HepG2 (cell line): ENCODE data around the gene HNRNPL. TPM values are rescaled to one million over a fixed set of nuclear protein-coding genes. Genes with fewer than 3 reads are reported as not detected.

Source experiments
- ATF2 ChIP-seq: sonication (generic); formaldehyde crosslinking; IDR thresholded peaks from 2 replicates; pipeline ENCODE4 v1.4.0; 2020; ENCODE audit warnings: missing genetic modification reagents
- FOSL2 ChIP-seq: sonication (generic); formaldehyde crosslinking; IDR thresholded peaks from 2 replicates; pipeline ENCODE4 v1.4.0; 2020; ENCODE audit warnings: missing genetic modification reagents
- FOXK1 ChIP-seq: sonication (generic); formaldehyde crosslinking; IDR thresholded peaks from 2 replicates; pipeline ENCODE4 v1.4.0; 2020; ENCODE audit warnings: low read depth, missing genetic modification reagents, borderline replicate concordance
- JARID2 ChIP-seq: sonication (generic); formaldehyde crosslinking; IDR thresholded peaks from 2 replicates; pipeline ENCODE4 v1.8.1; 2023; ENCODE audit warnings: missing genetic modification reagents, inconsistent platforms; ENCODE audit not compliant: insufficient replicate concordance
- MATR3 ChIP-seq: sonication (generic); formaldehyde crosslinking; IDR thresholded peaks from 2 replicates; pipeline ENCODE4 v1.4.0; 2020; ENCODE audit warnings: missing genetic modification reagents
- MXI1 ChIP-seq: IDR thresholded peaks from 3 replicates; pipeline ENCODE4 v1.6.1; 2012; ENCODE audit warnings: low read depth, low read length, inconsistent platforms, borderline replicate concordance
- RFX5 ChIP-seq: IDR thresholded peaks from 2 replicates; pipeline ENCODE4 v1.6.1; 2011; ENCODE audit warnings: low read depth, low read length, improper control_type of control experiment
- SALL1 ChIP-seq: sonication (generic); formaldehyde crosslinking; IDR thresholded peaks from 2 replicates; pipeline ENCODE4 v1.8.0; 2022; ENCODE audit warnings: mild to moderate bottlenecking, missing genetic modification reagents
- SAP130 ChIP-seq: IDR thresholded peaks from 2 replicates; pipeline ENCODE4 v1.6.1; 2016; ENCODE audit warnings: low read depth
- SRSF9 ChIP-seq: fragments of 200-400 bp; formaldehyde crosslinking; IDR thresholded peaks from 2 replicates; pipeline ENCODE4 v1.6.1; 2018; ENCODE audit warnings: borderline replicate concordance, mild to moderate bottlenecking, low read depth, low read length; ENCODE audit not compliant: insufficient read depth, poor library complexity, severe bottlenecking
- TCF7L2 ChIP-seq: IDR thresholded peaks from 2 replicates; pipeline ENCODE4 v1.6.1; 2011; ENCODE audit warnings: mild to moderate bottlenecking, low read depth, low read length, moderate library complexity
- TOE1 ChIP-seq: sonication (generic); formaldehyde crosslinking; IDR thresholded peaks from 2 replicates; pipeline ENCODE4 v1.4.0; 2020; ENCODE audit warnings: mild to moderate bottlenecking, missing genetic modification reagents
- ZNF121 ChIP-seq: sonication (generic); formaldehyde crosslinking; IDR thresholded peaks from 2 replicates; pipeline ENCODE4 v1.5.0; 2020; ENCODE audit warnings: mild to moderate bottlenecking, missing genetic modification reagents
- ZNF451 ChIP-seq: sonication (generic); formaldehyde crosslinking; IDR thresholded peaks from 2 replicates; pipeline ENCODE4 v1.5.0; 2020; ENCODE audit warnings: mild to moderate bottlenecking, missing genetic modification reagents
- ZNF572 ChIP-seq: sonication (generic); formaldehyde crosslinking; IDR thresholded peaks from 2 replicates; pipeline ENCODE4 v1.5.1; 2020; ENCODE audit warnings: mild to moderate bottlenecking, missing genetic modification reagents
- ZNF629 ChIP-seq: sonication (generic); formaldehyde crosslinking; conservative IDR thresholded peaks from 2 replicates; pipeline ENCODE4 v1.5.0; 2020; ENCODE audit warnings: missing genetic modification reagents
- ZNF746 ChIP-seq: sonication (generic); formaldehyde crosslinking; IDR thresholded peaks from 2 replicates; pipeline ENCODE4 v1.8.0; 2022; ENCODE audit warnings: mild to moderate bottlenecking, missing genetic modification reagents
- ZNF761 ChIP-seq: sonication (generic); formaldehyde crosslinking; conservative IDR thresholded peaks from 2 replicates; pipeline ENCODE4 v1.4.0; 2020; ENCODE audit warnings: mild to moderate bottlenecking, missing genetic modification reagents
- polyA plus RNA-seq, 8 experiments: library from polyadenylated mRNA; depleted of rRNA in 3 of 8; stranded (reverse) in 7 of 8; unstranded in 1 of 8; fragments of >200 nt; fragmentation: Illumina TruSeq in 4 of 8; extraction: Trizol in 4 of 8; gene quantifications; 2 replicates each; pipeline versions ENCODE4 v1.2.1 to v1.2.3, GENCODE V29; 2011 to 2016; ENCODE audit warnings: low read depth in 4 of 8, missing spikeins in 1 of 8, mixed read lengths in 1 of 8; ENCODE audit not compliant: insufficient read depth in 1 of 8
- total RNA-seq, 5 experiments: library from RNA; depleted of rRNA; stranded (reverse); fragments of >200 nt; fragmentation: Illumina TruSeq; extraction: Trizol; gene quantifications; 2 replicates each; pipeline ENCODE4 v1.2.3, GENCODE V29; 2016; ENCODE audit warnings: low read depth in 1 of 5
- TF ChIP-seq, protein P1 (sequence below): IDR thresholded peaks from 2 replicates; pipeline ENCODE4 v1.6.1; 2016; ENCODE audit warnings: low read depth, borderline replicate concordance
- TF ChIP-seq, protein P2 (sequence below): fragments of 450-650 bp; IDR thresholded peaks from 2 replicates; pipeline ENCODE4 v1.6.1; 2017; ENCODE audit warnings: mild to moderate bottlenecking
- TF ChIP-seq, protein P3 (sequence below): conservative IDR thresholded peaks from 2 replicates; pipeline ENCODE4 v1.6.1; 2018; ENCODE audit warnings: missing genetic modification reagents
- TF ChIP-seq, protein P4 (sequence below): sonication (generic); formaldehyde crosslinking; IDR thresholded peaks from 2 replicates; pipeline ENCODE4 v1.4.0; 2020; ENCODE audit warnings: missing genetic modification reagents, mild to moderate bottlenecking, borderline replicate concordance

Gene HNRNPL
- total and polyA plus RNA-seq, 2 of the 13 experiments (the other 11 are each of a cell fraction or from before 2014, with no cell fraction given) = 156 to 278 TPM

DNA sequence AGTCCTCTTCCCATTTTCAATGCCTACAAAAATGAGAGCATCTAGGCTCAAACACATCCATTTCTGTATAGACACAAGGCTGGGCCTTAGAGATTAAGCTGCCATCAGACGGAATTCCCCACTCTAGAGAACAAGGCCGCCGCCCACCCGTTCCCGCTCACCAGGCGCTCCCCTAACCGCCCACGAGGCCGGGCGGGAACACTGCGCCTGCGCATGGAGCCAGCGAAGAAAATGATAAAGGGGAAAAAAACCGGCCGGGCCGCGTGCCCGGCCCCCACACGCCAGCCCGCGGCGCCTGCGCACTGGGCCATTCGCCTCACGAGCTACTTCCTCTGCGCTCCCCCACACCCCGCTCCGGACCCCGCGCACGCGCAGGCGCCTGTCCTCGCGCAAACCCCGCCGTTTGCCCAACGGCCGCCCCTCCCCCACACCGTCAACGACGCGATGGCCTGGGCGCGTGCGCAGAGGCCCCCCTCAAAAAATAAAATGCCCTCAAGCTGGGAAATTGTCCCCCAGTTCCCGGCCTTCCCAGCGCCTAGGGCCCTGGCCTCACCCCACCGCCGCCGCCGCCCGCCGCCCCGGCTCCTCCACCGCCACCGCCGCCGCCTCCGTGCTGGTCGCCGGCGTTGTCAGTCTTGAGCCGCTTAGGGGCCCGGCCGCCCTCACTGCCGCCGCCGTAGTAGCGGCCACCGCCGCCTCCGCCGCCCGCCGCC lies 483 bp downstream of the HNRNPL start (continued):
- TF ChIP-seq ATF2 = no peak; the same call in 1 of the 2 replicates
- no peak for TF ChIP-seq TCF7L2
- TF ChIP-seq SALL1 (CRISPR knock-in tag) = peak; percentile 30; the same call in 1 of the 2 replicates
- TF ChIP-seq FOXK1 (CRISPR knock-in tag) = 0 out of 2 replicates have a peak, but pooled peaks have one; percentile 21
- no peak for TF ChIP-seq ZNF121
- TF ChIP-seq MATR3 (CRISPR knock-in tag) = no peak
- no peak for TF ChIP-seq TOE1 (CRISPR knock-in tag)
- TF ChIP-seq, protein P1, sequence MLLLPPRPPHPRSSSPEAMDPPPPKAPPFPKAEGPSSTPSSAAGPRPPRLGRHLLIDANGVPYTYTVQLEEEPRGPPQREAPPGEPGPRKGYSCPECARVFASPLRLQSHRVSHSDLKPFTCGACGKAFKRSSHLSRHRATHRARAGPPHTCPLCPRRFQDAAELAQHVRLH (CRISPR knock-in tag) = peak; percentile 57
- no peak for TF ChIP-seq ZNF761 (CRISPR knock-in tag)
- no peak for TF ChIP-seq JARID2 (CRISPR knock-in tag)
- TF ChIP-seq SAP130 (CRISPR knock-in tag) = peak; percentile 70
- peak; percentile 71; the same call in 2 of the 3 replicates for TF ChIP-seq MXI1
- TF ChIP-seq, protein P2, sequence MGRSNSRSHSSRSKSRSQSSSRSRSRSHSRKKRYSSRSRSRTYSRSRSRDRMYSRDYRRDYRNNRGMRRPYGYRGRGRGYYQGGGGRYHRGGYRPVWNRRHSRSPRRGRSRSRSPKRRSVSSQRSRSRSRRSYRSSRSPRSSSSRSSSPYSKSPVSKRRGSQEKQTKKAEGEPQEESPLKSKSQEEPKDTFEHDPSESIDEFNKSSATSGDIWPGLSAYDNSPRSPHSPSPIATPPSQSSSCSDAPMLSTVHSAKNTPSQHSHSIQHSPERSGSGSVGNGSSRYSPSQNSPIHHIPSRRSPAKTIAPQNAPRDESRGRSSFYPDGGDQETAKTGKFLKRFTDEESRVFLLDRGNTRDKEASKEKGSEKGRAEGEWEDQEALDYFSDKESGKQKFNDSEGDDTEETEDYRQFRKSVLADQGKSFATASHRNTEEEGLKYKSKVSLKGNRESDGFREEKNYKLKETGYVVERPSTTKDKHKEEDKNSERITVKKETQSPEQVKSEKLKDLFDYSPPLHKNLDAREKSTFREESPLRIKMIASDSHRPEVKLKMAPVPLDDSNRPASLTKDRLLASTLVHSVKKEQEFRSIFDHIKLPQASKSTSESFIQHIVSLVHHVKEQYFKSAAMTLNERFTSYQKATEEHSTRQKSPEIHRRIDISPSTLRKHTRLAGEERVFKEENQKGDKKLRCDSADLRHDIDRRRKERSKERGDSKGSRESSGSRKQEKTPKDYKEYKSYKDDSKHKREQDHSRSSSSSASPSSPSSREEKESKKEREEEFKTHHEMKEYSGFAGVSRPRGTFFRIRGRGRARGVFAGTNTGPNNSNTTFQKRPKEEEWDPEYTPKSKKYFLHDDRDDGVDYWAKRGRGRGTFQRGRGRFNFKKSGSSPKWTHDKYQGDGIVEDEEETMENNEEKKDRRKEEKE = no peak
- TF ChIP-seq, protein P3, sequence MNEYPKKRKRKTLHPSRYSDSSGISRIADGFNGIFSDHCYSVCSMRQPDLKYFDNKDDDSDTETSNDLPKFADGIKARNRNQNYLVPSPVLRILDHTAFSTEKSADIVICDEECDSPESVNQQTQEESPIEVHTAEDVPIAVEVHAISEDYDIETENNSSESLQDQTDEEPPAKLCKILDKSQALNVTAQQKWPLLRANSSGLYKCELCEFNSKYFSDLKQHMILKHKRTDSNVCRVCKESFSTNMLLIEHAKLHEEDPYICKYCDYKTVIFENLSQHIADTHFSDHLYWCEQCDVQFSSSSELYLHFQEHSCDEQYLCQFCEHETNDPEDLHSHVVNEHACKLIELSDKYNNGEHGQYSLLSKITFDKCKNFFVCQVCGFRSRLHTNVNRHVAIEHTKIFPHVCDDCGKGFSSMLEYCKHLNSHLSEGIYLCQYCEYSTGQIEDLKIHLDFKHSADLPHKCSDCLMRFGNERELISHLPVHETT (CRISPR knock-in tag) = peak; percentile 43; the same call in 1 of the 2 replicates
- no peak for TF ChIP-seq SRSF9
- TF ChIP-seq ZNF451 (CRISPR knock-in tag) = peak; percentile 72; the same call in 1 of the 2 replicates
- no peak for TF ChIP-seq FOSL2 (CRISPR knock-in tag)
- no peak for TF ChIP-seq RFX5
- TF ChIP-seq ZNF746 (CRISPR knock-in tag) = 0 out of 2 replicates have a peak, but pooled peaks have one; percentile 50
- no peak for TF ChIP-seq ZNF572 (CRISPR knock-in tag)
- no peak for TF ChIP-seq ZNF629 (CRISPR knock-in tag)
- TF ChIP-seq, protein P4, sequence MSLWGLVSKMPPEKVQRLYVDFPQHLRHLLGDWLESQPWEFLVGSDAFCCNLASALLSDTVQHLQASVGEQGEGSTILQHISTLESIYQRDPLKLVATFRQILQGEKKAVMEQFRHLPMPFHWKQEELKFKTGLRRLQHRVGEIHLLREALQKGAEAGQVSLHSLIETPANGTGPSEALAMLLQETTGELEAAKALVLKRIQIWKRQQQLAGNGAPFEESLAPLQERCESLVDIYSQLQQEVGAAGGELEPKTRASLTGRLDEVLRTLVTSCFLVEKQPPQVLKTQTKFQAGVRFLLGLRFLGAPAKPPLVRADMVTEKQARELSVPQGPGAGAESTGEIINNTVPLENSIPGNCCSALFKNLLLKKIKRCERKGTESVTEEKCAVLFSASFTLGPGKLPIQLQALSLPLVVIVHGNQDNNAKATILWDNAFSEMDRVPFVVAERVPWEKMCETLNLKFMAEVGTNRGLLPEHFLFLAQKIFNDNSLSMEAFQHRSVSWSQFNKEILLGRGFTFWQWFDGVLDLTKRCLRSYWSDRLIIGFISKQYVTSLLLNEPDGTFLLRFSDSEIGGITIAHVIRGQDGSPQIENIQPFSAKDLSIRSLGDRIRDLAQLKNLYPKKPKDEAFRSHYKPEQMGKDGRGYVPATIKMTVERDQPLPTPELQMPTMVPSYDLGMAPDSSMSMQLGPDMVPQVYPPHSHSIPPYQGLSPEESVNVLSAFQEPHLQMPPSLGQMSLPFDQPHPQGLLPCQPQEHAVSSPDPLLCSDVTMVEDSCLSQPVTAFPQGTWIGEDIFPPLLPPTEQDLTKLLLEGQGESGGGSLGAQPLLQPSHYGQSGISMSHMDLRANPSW (CRISPR knock-in tag) = no peak
